GM10248 (cell line): ENCODE data around the gene FXYD6.

Experiments
- CTCF ChIA-PET: fragments of 300-600 bp; sonication (Branson Sonifier 250); formaldehyde crosslinking; extraction: SDS; loops from one replicate; lab custom pipeline; 2021; ENCODE audit warnings: antibody characterized with exemption; lab: Yijun Ruan, JAX
- POLR2A ChIA-PET: fragments of 350-650 bp; sonication (Branson Sonifier 250); formaldehyde crosslinking; extraction: SDS; loops from one replicate; lab custom pipeline; 2020; ENCODE audit warnings: antibody characterized with exemption; lab: Yijun Ruan, JAX
- DNase-seq: peaks from one replicate; pipeline ENCODE4 v3.0.0; 2012; ENCODE audit errors: extremely low spot score
- CTCF ChIP-seq: IDR thresholded peaks from 2 replicates; pipeline ENCODE4 v1.5.1; 2012; ENCODE audit warnings: mild to moderate bottlenecking, low read depth; ENCODE audit errors: extremely low read depth, missing control alignments, control extremely low read depth

FXYD6 gene

GRCh38 chr11:117849781-117850414 is 26.6 kb downstream of the FXYD6 start:
- no peak for DNase-seq
- POLR2A ChIA-PET: no interaction called here
- CTCF ChIA-PET: interaction anchor here (1.5 to 12.1 kb wide), 2 partner anchors 97 to 203 kb away, joined by 3 to 169 read pairs; no protein-coding TSS in a partner anchor
- TF ChIP-seq CTCF: no peak

- DNase-seq: peak; percentile 71
- ChIA-PET POLR2A (interaction anchor here (0.5 kb wide), 1 partner anchor 211 kb away, joined by 3 read pairs; no protein-coding TSS in a partner anchor), CTCF (interaction anchor here (0.6 to 12.1 kb wide), 43 partner anchors 10 to 401 kb away, joined by 3 to 169 read pairs (median 4); partner anchors contain the start of gene FXYD2)
- TF ChIP-seq CTCF: peak; percentile 99
Measured at GRCh38 chr11:117843666-117844484, 32.6 kb downstream of the FXYD6 start.

GRCh38 chr11:117842131-117842941 is 34.1 kb downstream of the FXYD6 start:
- CTCF ChIA-PET: interaction anchor here (1.0 to 12.1 kb wide), 18 partner anchors 9 to 329 kb away, joined by 3 to 169 read pairs (median 6); partner anchors contain the start of gene FXYD2
- DNase-seq: no peak
- POLR2A ChIA-PET: no interaction called here
- TF ChIP-seq CTCF: no peak

- TF ChIP-seq CTCF: no peak
- no peak for DNase-seq
- ChIA-PET CTCF (interaction anchor here (2.1 to 12.1 kb wide), 6 partner anchors 10 to 212 kb away, joined by 5 to 169 read pairs (median 26); no protein-coding TSS in a partner anchor), POLR2A (no interaction called here)
Measured at GRCh38 chr11:117841551-117842031, 34.9 kb downstream of the FXYD6 start.

- CTCF ChIA-PET: interaction anchor here (0.8 to 12.1 kb wide), 5 partner anchors 10 to 212 kb away, joined by 4 to 169 read pairs (median 5); no protein-coding TSS in a partner anchor
- POLR2A ChIA-PET: no interaction called here
- no peak for DNase-seq
- TF ChIP-seq CTCF: no peak
Measured at GRCh38 chr11:117840881-117841550, 35.4 kb downstream of the FXYD6 start.
